Measurements from ENCODE around the gene FLG2. TPM values are rescaled to one million over a fixed set of nuclear protein-coding genes. Genes with fewer than 3 reads are reported as not detected.
"Not testable (repeated sequence)": the region's sequence is repeated elsewhere in the genome, so short reads cannot be mapped to it uniquely, and the experiment has no call there.

The FLG2 gene
- total RNA-seq, 1 experiment from 2014 or later = not detected

- Histone ChIP-seq H3K36me3 (no peaks in the 10 kb centered on the region), H3K9me3 (replicated peaks) (no peaks in the 10 kb centered on the region), H3K4me1 (no peaks in the 10 kb centered on the region), H3K27me3 (no peaks in the 10 kb centered on the region), H3K4me3 (no peak overlapping the region), H3K27ac (no peak overlapping the region)
- no peak for DNase-seq
Observed at GRCh38 chr1:152344438-152344837, 15.4 kb downstream of the FLG2 start.

GRCh38 chr1:152343006-152343405, 16.8 kb downstream of the FLG2 start:
- Histone ChIP-seq H3K27me3 (no peaks in the 10 kb centered on the region), H3K4me1 (no peaks in the 10 kb centered on the region), H3K36me3 (no peaks in the 10 kb centered on the region), H3K4me3 (no peak overlapping the region), H3K27ac (no peak overlapping the region), H3K9me3 (replicated peaks) (no peaks in the 10 kb centered on the region)
- no peak for DNase-seq

GRCh38 chr1:152335399-152335798, 24.4 kb downstream of the FLG2 start:
- Histone ChIP-seq H3K9me3 (replicated peaks) (no peaks in the 10 kb centered on the region), H3K4me1 (no peaks in the 10 kb centered on the region), H3K4me3 (no peak overlapping the region), H3K27ac (no peak overlapping the region), H3K27me3 (no peaks in the 10 kb centered on the region), H3K36me3 (no peaks in the 10 kb centered on the region)
- no peak for DNase-seq

- no peak overlapping the region for H3K4me3 ChIP-seq
- H3K27me3 ChIP-seq = no peaks in the 10 kb centered on the region
- H3K4me1 ChIP-seq = peaks cover 12% of the 10 kb centered on the region
- no peaks in the 10 kb centered on the region for H3K36me3 ChIP-seq
- peak; percentile 10 to 20 for DNase-seq
- H3K9me3 ChIP-seq (replicated peaks) = no peaks in the 10 kb centered on the region
- H3K27ac ChIP-seq = peak overlapping the region; percentile 39
Observed at GRCh38 chr1:152328801-152329391, 30.9 kb downstream of the FLG2 start.

- Histone ChIP-seq H3K27me3 (no peaks in the 10 kb centered on the region), H3K36me3 (no peaks in the 10 kb centered on the region), H3K4me3 (no peak within 1 kb of the TSS), H3K9me3 (replicated peaks) (no peaks in the 10 kb centered on the region), H3K27ac (no peak within 1 kb of the TSS), H3K4me1 (peaks cover 12% of the 10 kb centered on the region)
- DNase-seq = no peak
Observed at GRCh38 chr1:152325111-152325510, 34.7 kb downstream of the FLG2 start, which contains the start of gene FLG. Gene FLG (minus strand): TSS chr1:152325239. CDS start chr1:152315456, 9,783 bp downstream.

- no peaks in the 10 kb centered on the region for H3K4me1 ChIP-seq
- no peak overlapping the region for H3K4me3 ChIP-seq
- no peaks in the 10 kb centered on the region for H3K36me3 ChIP-seq
- no peak for DNase-seq
- no peaks in the 10 kb centered on the region for H3K27me3 ChIP-seq
- H3K9me3 ChIP-seq (replicated peaks) = no peaks in the 10 kb centered on the region
- no peak overlapping the region for H3K27ac ChIP-seq
Observed at GRCh38 chr1:152313970-152314369, 45.8 kb downstream of the FLG2 start.

GRCh38 chr1:152313319-152313801, 46.4 kb downstream of the FLG2 start:
- H3K27me3 ChIP-seq = no peaks in the 10 kb centered on the region
- DNase-seq = no peak
- no peaks in the 10 kb centered on the region for H3K4me1 ChIP-seq
- no peaks in the 10 kb centered on the region for H3K9me3 ChIP-seq (replicated peaks)
- no peak overlapping the region for H3K27ac ChIP-seq
- H3K4me3 ChIP-seq = no peak overlapping the region
- H3K36me3 ChIP-seq = no peaks in the 10 kb centered on the region

- not testable (repeated sequence) for H3K27ac ChIP-seq; H3K36me3 ChIP-seq; DNase-seq; H3K4me3 ChIP-seq; H3K4me1 ChIP-seq; H3K9me3 ChIP-seq (replicated peaks); H3K27me3 ChIP-seq
Observed at GRCh38 chr1:152312169-152312568, 47.6 kb downstream of the FLG2 start.

GRCh38 chr1:152309955-152310354, 49.9 kb downstream of the FLG2 start:
- H3K27me3 ChIP-seq = no peaks in the 10 kb centered on the region
- no peaks in the 10 kb centered on the region for H3K4me1 ChIP-seq
- no peak for DNase-seq
- H3K27ac ChIP-seq = no peak overlapping the region
- no peaks in the 10 kb centered on the region for H3K9me3 ChIP-seq (replicated peaks)
- no peak overlapping the region for H3K4me3 ChIP-seq
- H3K36me3 ChIP-seq = no peaks in the 10 kb centered on the region

- H3K9me3 ChIP-seq (replicated peaks); H3K4me3 ChIP-seq; DNase-seq; H3K27me3 ChIP-seq; H3K4me1 ChIP-seq; H3K36me3 ChIP-seq; H3K27ac ChIP-seq: not testable (repeated sequence)
Observed at GRCh38 chr1:152309320-152309901, 50.4 kb downstream of the FLG2 start.

GRCh38 chr1:152308758-152309157, 51.0 kb downstream of the FLG2 start:
- not testable (repeated sequence) for DNase-seq; H3K4me1 ChIP-seq; H3K36me3 ChIP-seq; H3K27ac ChIP-seq; H3K4me3 ChIP-seq; H3K27me3 ChIP-seq; H3K9me3 ChIP-seq (replicated peaks)

- H3K27ac ChIP-seq; H3K27me3 ChIP-seq; DNase-seq; H3K4me3 ChIP-seq; H3K36me3 ChIP-seq; H3K9me3 ChIP-seq (replicated peaks); H3K4me1 ChIP-seq: not testable (repeated sequence)
Observed at GRCh38 chr1:152307970-152308369, 51.8 kb downstream of the FLG2 start.

GRCh38 chr1:152306123-152306522, 53.7 kb downstream of the FLG2 start:
- not testable (repeated sequence) for H3K27me3 ChIP-seq; H3K9me3 ChIP-seq (replicated peaks); H3K27ac ChIP-seq; H3K4me3 ChIP-seq; DNase-seq; H3K36me3 ChIP-seq; H3K4me1 ChIP-seq

- not testable (repeated sequence) for H3K36me3 ChIP-seq; H3K27ac ChIP-seq; H3K4me3 ChIP-seq; H3K4me1 ChIP-seq; H3K9me3 ChIP-seq (replicated peaks); DNase-seq; H3K27me3 ChIP-seq
Observed at GRCh38 chr1:152304773-152305172, 55.0 kb downstream of the FLG2 start.

GRCh38 chr1:152303139-152303872, 56.5 kb downstream of the FLG2 start:
- H3K9me3 ChIP-seq (replicated peaks); H3K36me3 ChIP-seq; DNase-seq; H3K4me3 ChIP-seq; H3K27ac ChIP-seq; H3K27me3 ChIP-seq; H3K4me1 ChIP-seq: not testable (repeated sequence)

All from SJCRH30 (cell line).